CD4-positive, alpha-beta T cell treated with Interleukin-12 subunit alpha and Interleukin-12 subunit beta, for 1 hour (primary cell): Measurements from ENCODE around the gene PTGR1.
"Not testable (repeated sequence)": the region's sequence is repeated elsewhere in the genome, so short reads cannot be mapped to it uniquely, and the experiment has no call there.

ENCODE experiments used
- DNase-seq: peaks from one replicate; pipeline ENCODE4 v3.0.0-alpha.2; 2020

The PTGR1 gene

GRCh38 chr9:111599092-111599954, at the start of gene PTGR1:
TSS of gene PTGR1 (minus strand) at chr9:111599647. CDS start at chr9:111597422, 2,225 bp downstream.
- DNase-seq = peak; percentile 22

DNA sequence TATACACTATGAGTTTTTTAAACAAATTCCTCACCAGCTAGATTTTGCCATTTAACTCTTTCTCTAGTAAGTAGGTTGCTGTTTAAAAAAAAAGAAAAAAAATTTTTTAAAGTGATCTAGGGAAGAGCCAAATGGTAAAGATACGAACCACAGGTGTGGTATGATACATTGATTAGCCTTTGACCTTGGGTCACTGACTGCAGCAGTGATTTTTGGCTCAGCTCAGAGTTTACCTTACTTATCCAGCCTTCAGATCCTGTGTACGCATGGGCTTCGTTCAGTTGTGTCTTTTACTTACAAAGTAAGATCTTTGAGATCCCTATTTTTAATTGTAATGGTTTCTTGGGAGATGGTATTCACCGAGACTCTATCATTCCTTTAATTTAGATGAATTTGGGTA, 49.6 kb upstream of the PTGR1 start:
- DNase-seq = no peak

DNA sequence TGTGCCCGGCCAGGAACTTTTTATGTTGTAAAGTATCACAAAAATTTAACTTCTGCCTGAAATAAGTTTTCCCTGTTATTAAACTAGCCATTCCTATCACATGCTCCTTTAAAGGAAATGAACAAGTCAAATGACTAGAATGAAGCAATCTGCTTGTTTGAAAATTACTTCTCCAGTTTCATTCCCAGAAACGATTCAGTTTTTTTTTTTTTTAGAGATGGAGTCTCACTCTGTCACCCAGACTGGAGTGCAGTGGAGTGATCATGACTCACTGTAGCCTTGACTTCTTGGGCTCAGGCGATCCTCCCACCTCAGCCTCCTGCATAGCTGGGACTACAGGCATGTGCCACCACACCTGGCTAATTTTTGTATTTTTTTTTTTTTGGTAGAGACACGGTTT, 48.6 kb upstream of the PTGR1 start:
- no peak for DNase-seq

DNA sequence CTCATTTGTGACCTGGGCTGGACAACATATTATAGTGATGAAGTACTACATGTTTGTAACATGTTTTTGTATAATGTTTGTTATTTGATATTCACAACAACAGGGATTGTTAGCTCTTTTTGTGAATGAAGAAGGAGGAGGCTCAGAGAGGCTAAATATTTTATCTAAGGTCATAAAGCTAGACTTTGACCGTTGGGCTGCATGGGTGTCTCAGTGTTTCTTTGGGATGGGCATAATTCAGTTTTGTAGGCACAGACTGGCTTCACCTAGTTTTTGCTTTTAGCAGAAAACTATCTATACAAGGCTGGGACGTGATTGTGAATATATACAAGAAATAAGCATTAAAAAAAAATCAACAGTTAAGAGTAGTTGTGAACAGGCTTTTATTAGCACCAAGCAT, 47.0 kb upstream of the PTGR1 start:
- no peak for DNase-seq

- no peak for DNase-seq
Measured at GRCh38 chr9:111645806-111646205, 46.4 kb upstream of the PTGR1 start.

- no peak for DNase-seq
Measured at GRCh38 chr9:111644195-111644772, 44.8 kb upstream of the PTGR1 start.

DNA sequence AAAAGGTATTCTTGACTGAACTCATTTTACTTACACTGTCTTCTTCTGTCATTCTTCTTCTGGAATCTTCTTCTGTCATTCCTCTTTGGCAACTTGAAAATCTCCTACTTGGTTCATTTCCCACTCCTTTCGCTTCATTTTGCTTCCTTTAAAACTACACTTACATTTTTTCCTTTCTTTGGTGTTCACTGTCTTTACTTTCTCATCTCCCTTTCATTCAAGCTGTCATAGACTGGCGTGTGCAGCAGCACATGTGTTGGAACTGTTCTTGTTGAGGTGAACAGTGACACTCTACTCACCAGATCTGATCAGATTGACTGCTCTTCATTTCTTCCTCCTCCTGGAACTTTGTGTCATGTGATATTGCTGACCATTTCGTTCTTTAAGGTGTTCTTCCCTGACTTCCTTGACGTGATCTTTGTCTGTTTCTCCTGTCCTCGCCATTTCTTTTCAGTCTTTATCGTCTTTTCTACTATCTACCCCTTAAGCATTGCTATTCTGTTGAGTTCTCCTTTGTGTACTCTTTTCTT, 38.0 kb upstream of the PTGR1 start:
- no peak for DNase-seq

DNA sequence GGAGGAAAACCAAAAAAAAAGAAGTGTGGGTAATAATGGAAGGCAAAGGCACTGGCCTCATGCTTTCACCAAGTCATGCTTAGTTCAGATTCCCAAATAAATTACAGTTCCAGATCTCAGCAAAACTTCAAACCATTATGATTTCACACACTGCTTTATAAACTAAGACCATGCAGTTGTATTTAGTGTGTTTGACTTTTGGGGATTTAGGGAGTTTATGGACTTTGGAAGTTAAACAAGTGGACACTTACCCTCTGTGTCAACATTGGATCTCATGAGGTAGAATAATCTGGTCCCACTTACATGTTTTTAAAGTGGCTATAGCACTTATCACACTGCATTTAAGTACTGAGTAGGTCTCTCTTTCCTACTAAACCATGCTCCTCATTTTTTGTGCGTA, 35.4 kb upstream of the PTGR1 start:
- no peak for DNase-seq

DNA sequence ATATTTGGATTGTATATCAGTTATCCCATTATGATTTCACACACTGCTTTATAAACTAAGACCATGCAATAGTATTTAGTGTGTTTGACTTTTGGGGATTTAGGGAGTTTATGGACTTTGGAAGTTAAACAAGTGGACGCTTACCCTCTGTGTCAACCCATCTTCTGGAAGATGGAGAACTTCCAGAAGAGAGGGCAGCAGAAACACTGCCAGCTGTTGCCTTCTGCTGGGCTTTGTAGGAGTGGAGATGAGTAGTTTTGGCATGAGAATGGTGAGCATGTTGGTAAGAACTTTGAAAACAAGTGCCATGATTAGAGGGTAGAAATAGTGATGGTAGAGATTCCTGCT, 33.9 kb upstream of the PTGR1 start:
- DNase-seq = no peak

GRCh38 chr9:111632695-111633388, 33.4 kb upstream of the PTGR1 start:
- no peak for DNase-seq

DNA sequence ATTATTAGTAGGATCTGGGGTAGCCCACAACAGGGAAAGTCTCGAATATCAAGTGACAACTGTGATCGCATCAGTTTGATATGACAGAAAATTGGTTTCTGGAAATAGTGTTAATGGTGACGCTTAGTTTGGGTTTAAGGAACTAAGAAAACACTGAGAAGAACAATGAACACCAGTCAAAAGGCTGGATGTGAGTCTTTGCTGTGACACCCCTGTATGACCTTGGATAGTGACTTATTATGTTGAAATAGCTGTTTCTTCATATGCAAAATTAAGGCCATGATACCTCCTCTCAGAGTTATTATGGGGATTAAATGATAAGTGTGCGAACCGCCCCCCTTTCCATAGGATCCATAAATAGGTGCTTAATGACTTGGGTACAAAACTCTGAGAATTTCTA, 32.6 kb upstream of the PTGR1 start:
- peak; percentile 4 for DNase-seq

GRCh38 chr9:111631214-111631971, 31.9 kb upstream of the PTGR1 start, which contains the start of gene DNAJC25:
TSS of gene DNAJC25 (plus strand) at chr9:111631334. CDS start at chr9:111631408, 74 bp downstream.
- DNase-seq = peak; percentile 98

DNA sequence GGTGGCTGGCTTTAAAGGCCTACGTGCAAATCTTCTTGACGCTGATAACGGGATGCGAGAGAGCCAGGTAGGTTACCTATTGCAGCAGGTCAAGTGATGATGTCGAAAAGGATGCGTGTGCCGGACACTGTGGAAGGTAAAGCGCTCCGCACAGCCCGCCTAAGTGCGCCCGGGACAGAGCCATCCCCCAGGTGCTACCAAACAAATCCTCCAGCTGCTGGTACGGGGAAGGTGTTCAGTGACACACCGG, 31.4 kb upstream of the PTGR1 start:
- DNase-seq = no peak

DNA sequence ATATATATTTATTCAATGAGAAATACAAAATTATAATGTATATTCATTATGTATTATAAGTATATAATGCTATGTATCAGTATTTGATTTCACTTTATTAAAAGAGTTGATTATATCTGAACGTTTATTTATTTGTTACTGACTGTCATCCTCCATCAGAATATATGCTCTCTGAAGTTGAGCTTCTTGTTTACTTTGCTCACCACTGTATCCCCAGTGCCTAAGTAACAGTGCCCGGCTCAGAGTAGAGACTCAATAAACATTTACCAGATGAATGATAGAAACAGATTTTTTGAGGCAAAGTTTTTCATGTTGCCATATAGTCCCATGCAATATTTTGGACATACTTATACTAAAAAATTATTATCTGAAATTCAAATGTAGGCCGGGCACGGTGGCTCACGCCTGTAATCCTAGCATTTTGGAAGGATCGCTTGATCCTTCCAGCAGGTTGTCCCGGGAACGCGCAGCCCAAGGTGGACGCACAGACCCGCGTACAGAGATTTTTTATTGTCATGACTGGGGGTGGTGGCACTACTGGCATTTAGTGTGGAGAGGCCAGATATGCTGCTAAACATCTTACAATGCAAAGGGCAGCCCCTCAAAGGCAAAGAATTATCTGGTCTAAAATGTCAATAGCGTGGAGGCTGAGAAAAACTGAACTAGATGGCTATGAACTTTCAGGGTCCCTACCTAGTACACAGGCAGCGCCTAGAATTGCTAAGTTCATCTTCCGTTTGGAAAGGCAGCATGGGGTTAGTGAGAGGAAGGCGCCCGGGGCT, 30.9 kb upstream of the PTGR1 start:
- DNase-seq = no peak

DNA sequence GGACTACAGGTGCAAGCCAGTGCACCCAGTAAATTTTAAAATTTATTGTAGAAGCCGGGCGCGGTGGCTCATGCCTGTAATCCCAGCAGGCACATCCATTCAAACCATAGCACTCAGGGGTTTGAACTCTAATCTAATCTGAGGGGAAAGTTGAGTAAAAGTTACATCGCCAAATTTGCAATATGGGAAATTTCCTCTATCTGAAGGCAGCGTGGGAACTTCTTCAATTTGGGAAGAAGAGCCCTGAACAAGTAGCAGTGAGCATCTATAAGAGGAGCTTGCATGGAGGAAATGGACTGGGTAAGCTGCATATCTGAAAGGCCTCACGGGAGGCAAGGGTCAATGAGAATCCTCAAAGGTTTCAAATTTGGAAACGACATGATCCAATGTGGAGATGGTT, 29.0 kb upstream of the PTGR1 start:
- no peak for DNase-seq

DNA sequence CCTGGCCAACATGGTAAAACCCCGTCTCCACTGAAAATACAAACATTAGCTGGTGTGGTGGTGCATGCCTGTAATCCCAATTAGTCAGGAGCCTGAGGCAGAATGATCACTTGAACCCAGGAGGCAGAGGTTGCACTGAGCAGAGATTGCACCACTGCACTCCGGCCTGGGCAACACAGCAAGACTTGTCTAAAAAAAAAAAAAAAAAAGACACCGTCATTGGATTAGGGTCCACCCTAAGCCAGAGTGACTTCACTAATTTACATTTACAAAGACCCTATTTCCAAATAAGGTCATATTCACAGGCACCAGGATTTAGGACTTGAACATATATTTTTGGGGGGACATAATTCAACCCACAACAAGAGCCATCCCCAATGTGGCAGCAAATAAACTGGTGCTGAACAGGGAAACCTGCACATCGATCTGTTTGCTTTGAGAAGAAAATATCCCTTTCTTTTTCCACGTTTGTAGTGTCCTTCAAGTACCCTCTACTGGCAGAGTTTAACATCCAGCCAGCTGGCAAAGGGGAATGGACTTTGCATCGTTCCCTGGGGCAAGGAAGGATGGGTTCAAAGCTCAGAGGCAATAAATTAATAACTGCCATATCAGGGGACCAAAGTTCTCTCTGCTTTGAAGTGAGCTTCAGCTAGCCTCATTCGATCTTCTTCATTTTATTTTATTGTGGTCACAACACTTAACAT, 28.0 kb upstream of the PTGR1 start:
- DNase-seq = no peak

DNA sequence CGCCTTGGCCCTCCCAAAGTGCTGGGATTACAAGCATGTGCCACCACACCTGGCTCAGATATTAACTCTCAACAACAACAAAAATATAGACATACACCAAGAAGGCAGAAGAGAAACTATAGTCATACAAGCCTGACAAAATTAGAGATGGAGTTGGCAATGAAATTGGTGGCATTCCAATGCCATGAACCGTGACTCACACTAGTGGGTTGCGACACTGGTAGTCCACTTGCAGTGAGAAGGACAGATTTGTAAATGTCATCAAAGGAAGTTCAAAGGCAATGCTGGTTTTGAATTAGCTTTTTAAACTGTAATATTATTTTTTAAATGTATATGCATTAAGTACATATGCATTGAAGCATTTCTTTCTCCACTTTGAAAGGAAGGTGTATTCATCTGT, 23.2 kb upstream of the PTGR1 start:
- DNase-seq = no peak

DNA sequence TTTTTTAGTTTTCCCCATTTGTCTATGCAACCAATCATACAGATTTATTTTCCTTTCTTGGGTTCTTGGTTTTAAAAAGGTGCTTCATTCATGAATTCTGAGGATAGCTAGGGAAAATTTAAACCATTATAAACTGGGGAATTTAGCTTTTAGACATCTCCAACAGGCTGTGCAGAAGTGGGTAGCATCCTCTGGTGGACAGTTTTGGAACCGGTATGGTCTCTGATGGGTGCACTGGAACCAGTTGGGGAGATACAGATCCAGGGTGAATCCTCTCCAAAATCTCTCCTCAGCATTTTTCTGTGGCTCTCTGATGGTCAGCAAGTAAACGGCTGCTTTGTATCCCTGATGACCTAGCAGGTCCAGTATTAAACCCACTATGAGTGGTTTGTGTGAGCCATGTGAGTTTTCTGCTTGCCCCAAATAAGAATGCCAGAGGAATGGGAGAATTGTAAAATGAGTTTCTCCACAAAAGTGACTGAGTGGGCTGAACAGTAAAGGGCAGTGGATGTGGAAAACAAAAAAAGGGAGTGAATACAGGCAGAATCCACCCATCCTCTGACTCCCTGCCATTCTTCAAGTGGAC, 22.5 kb upstream of the PTGR1 start:
- peak; percentile 12 for DNase-seq

- DNase-seq = not testable (repeated sequence)
Measured at GRCh38 chr9:111617349-111617748, 17.9 kb upstream of the PTGR1 start.

DNA sequence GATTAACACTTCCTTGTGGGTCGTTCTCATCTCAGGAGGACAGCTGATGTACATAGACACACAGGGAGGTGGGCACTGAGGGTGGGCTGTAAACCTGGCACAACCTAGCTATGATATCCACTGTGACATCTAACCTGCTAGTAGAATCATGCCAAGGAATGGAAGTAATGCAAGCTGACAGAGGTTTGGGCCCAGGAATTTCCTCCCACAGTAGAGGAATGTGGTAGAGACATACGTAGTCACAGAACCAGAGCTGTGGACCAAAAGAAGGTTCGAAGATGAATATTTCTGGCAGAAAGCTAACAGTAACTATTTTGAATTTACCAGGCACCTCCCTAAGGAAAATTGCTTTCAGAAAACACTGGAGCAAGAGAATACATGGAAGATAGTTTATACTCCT, 16.5 kb upstream of the PTGR1 start:
- no peak for DNase-seq

GRCh38 chr9:111613436-111614040, 14.1 kb upstream of the PTGR1 start:
- DNase-seq = no peak
